ENCODE results near the gene BLOC1S5. TPM values are rescaled to one million over a fixed set of nuclear protein-coding genes. Genes with fewer than 3 reads are reported as not detected.
"Not testable (repeated sequence)": the region's sequence is repeated elsewhere in the genome, so short reads cannot be mapped to it uniquely, and the experiment has no call there.

The BLOC1S5 gene
- total RNA-seq, 3 donors from 2014 or later = 11.8 to 13.8 (median 12.2) TPM

DNA sequence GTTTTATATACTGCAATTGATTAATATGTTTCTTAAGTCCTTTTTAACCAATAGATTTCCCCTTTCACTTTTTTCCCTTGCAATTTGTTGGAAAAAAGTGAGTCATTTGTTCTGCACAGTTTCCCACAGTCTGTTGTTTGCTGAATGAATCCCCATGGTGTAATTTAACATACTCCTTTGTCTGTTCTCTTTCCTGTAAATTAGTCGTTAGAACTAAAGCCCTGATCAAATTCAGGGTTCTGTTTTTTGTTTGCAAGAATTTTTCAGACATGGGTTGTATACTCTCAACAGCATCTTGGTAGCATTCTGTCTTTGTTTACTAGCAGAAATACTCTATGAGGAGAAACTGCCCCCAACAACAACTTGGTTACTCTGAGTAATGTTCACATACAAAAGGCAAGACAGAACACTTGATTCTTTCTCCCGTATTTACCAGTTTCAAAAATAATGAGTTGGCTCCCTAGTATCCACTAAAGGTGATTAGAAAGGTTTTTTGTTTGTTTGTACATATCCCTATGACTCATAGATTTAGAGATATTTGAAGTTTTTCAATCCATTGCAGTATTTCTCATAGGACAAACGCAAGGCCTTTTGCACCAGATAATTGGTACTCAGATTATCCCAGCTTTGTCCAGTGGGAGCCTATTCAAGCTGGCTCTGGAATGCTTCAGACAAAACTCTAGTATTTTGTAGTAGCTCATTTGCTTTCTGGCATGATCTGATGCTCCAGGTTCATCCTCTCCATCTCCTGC lies 16.5 kb downstream of the BLOC1S5 start:
- no peaks in the 10 kb centered on the region for H3K4me1 ChIP-seq (ENCODE audit: low read depth)
- ATAC-seq = no peak
- TF ChIP-seq, protein P1, sequence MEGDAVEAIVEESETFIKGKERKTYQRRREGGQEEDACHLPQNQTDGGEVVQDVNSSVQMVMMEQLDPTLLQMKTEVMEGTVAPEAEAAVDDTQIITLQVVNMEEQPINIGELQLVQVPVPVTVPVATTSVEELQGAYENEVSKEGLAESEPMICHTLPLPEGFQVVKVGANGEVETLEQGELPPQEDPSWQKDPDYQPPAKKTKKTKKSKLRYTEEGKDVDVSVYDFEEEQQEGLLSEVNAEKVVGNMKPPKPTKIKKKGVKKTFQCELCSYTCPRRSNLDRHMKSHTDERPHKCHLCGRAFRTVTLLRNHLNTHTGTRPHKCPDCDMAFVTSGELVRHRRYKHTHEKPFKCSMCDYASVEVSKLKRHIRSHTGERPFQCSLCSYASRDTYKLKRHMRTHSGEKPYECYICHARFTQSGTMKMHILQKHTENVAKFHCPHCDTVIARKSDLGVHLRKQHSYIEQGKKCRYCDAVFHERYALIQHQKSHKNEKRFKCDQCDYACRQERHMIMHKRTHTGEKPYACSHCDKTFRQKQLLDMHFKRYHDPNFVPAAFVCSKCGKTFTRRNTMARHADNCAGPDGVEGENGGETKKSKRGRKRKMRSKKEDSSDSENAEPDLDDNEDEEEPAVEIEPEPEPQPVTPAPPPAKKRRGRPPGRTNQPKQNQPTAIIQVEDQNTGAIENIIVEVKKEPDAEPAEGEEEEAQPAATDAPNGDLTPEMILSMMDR (IDR thresholded peaks at IDR 0.05) = no peak
- H3K36me3 ChIP-seq (ENCODE audit: low read depth) = no peaks in the 10 kb centered on the region
- H3K4me3 ChIP-seq = no peak overlapping the region
- intact Hi-C loops (cut with DNase I, micrococcal nuclease) = no loop called here
- peaks cover 3% of the 10 kb centered on the region for H3K9me3 ChIP-seq
- no peak for DNase-seq

DNA sequence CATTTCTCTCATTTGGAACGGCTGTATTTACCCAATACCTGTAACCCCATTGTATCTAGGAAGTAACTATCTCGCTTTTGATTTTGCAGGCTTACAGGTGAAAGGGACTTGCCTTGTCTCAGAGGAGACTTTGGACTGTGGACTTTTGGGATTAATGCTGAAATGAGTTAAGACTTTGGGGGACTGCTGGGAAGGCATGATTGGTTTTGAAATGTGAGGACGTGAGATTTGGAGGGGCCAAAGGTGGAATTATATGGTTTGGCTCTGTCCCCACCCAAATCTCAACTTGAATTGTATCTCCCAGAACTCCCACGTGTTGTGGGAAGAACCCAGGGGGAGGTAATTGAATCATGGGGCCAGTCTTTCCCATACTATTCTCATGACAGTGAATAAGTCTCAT lies 18.4 kb downstream of the BLOC1S5 start:
- ATAC-seq; H3K4me3 ChIP-seq; DNase-seq; H3K4me1 ChIP-seq (ENCODE audit: low read depth); H3K9me3 ChIP-seq; intact Hi-C loops (cut with DNase I, micrococcal nuclease); H3K36me3 ChIP-seq (ENCODE audit: low read depth): not testable (repeated sequence)

DNA sequence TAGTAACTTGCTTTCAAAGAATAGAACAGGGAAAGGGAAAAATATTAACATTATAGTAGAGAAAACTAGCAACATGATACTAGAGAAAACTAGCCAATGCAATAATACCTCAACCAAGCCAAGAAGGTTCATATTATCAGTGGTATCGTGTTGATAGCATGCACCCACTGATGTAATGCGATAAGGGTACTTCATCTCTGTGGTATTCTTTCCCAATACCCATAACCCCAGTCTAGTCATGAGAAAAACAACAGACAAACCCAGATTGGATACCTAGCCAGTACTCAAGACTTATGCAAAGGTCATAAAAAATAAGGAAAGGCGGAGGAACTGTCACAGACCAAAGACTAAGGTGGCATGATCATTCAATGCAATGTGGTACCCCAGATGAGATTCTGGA lies 21.0 kb downstream of the BLOC1S5 start:
- Histone ChIP-seq H3K9me3 (peaks cover 3% of the 10 kb centered on the region), H3K36me3 (ENCODE audit: low read depth) (no peaks in the 10 kb centered on the region), H3K4me1 (ENCODE audit: low read depth) (no peaks in the 10 kb centered on the region), H3K4me3 (no peak overlapping the region)
- ATAC-seq (no peak), DNase-seq (no peak)
- TF ChIP-seq, protein P1 (IDR thresholded peaks at IDR 0.05) = no peak
- intact Hi-C loops (cut with DNase I, micrococcal nuclease) = no loop called here

DNA sequence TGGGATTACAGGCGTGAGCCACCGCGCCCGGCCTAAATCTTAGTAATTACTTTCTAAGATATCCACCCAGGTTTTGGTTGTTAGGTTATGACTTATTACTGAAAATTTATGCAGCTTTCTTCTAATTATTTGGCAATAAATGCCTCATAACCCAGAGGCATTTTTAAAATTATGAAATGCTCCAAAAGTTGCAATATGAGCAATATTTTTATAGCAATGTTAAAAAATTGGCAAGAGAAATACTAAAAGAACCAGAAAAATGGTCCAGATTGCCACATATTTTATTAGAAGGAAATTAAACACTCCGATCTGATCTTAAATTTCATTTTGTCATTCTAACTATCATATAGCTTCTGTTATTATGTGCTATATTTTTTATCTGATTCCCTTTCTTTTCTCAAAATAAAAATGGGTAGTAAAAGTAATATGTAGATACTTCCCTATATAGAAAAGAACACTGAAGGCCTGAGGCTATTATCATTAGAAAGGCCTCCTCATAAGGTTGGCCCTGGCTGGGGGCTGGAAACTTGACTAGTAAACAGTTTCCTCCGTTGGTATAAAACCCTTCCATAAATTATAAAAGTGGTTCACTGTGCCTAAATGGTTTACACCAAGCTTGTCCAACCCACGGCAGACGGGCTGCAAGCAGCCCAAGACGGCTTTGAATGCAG lies 22.1 kb downstream of the BLOC1S5 start:
- ATAC-seq (no peak), DNase-seq (no peak)
- Histone ChIP-seq H3K36me3 (ENCODE audit: low read depth) (no peaks in the 10 kb centered on the region), H3K9me3 (peaks cover 3% of the 10 kb centered on the region), H3K4me1 (ENCODE audit: low read depth) (no peaks in the 10 kb centered on the region), H3K4me3 (no peak overlapping the region)
- intact Hi-C loops (cut with DNase I, micrococcal nuclease) = no loop called here
- TF ChIP-seq, protein P1 (IDR thresholded peaks at IDR 0.05) = no peak

DNA sequence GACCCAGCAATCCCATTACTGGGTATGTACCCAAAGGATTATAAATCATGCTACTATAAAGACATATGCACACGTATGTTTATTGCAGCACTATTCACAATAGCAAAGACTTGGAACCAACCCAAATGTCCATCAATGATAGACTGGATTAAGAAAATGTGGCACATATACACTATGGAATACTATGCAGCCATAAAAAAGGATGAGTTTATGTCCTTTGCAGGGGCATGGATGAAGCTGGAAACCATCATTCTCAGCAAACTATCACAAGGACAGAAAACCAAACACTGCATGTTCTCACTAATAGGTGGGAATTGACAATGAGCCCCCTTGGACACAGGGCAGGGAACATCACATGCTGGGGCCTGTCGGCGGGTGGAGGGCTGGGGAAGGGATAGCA lies 30.1 kb downstream of the BLOC1S5 start:
- intact Hi-C loops (cut with DNase I, micrococcal nuclease); H3K9me3 ChIP-seq; H3K36me3 ChIP-seq (ENCODE audit: low read depth); H3K4me3 ChIP-seq; DNase-seq; H3K4me1 ChIP-seq (ENCODE audit: low read depth); ATAC-seq: not testable (repeated sequence)

DNA sequence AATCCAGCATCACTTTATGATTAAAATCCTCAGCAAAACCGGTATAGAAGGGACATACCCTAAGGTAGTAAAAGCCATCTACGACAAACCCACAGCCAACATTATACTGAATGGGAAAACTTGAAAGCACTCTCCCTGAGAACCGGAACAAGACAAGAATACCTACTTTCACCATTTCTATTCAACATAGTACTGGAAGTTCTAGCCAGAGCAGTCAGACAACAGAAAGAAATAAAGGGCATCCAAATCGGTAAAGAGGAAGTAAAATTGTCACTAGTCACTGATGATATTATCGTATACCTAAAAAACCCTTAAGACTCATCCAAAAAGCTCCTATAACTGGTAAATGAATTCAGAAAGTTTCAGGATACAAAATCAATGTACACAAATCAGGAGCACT lies 33.3 kb downstream of the BLOC1S5 start:
- intact Hi-C loops (cut with DNase I, micrococcal nuclease) = no loop called here
- no peak overlapping the region for H3K4me3 ChIP-seq
- H3K36me3 ChIP-seq (ENCODE audit: low read depth) = no peaks in the 10 kb centered on the region
- ATAC-seq = no peak
- no peak for DNase-seq
- TF ChIP-seq, protein P1 (IDR thresholded peaks at IDR 0.05) = no peak
- no peaks in the 10 kb centered on the region for H3K4me1 ChIP-seq (ENCODE audit: low read depth)
- H3K9me3 ChIP-seq = peaks cover 2% of the 10 kb centered on the region
